Type B pancreatic cell (in vitro differentiated cells): ENCODE results near the gene WDFY2. TPM values are rescaled to one million over a fixed set of nuclear protein-coding genes. Genes with fewer than 3 reads are reported as not detected.

ENCODE experiments used
- DNase-seq: peaks from one replicate; pipeline ENCODE4 v3.0.0; 2021; ENCODE audit warnings: mixed read lengths; ENCODE audit not compliant: unreplicated experiment; ENCODE audit errors: extremely low spot score
- H3K27ac Mint-ChIP-seq: 2 replicates; pipeline ENCODE4 v1.8.0; 2021; ENCODE audit warnings: mild to moderate bottlenecking, mixed read lengths
- H3K27me3 Mint-ChIP-seq: 2 replicates; pipeline ENCODE4 v1.8.0; 2021; ENCODE audit warnings: mixed read lengths
- H3K36me3 Mint-ChIP-seq: 2 replicates; pipeline ENCODE4 v1.8.0; 2021; ENCODE audit warnings: mixed read lengths
- H3K4me1 Mint-ChIP-seq: one replicate; pipeline ENCODE4 v1.8.0; 2021; ENCODE audit warnings: mixed read lengths; ENCODE audit not compliant: unreplicated experiment
- H3K4me3 Mint-ChIP-seq: 2 replicates; pipeline ENCODE4 v1.8.0; 2021; ENCODE audit warnings: mild to moderate bottlenecking, mixed read lengths
- H3K9me3 Mint-ChIP-seq: 2 replicates; pipeline ENCODE4 v1.8.0; 2021; ENCODE audit warnings: mixed read lengths
- CTCF ChIP-seq: fragments of 200-600 bp; sonication (generic); conservative IDR thresholded peaks from 2 replicates; pipeline ENCODE4 v1.5.0; 2021; ENCODE audit warnings: antibody characterized with exemption, mild to moderate bottlenecking
- total RNA-seq: library from RNA; stranded (reverse); gene quantifications from 2 replicates; pipeline ENCODE4 v1.2.1, GENCODE V29; 2021; ENCODE audit warnings: low replicate concordance

Gene WDFY2
- total RNA-seq, 1 donor from 2014 or later, result 20.3 TPM

- no peak for TF ChIP-seq CTCF
- Mint-ChIP-seq H3K9me3 (no peaks in the 10 kb centered on the region), H3K4me1 (no peaks in the 10 kb centered on the region), H3K27ac (no peak overlapping the region), H3K4me3 (no peak overlapping the region), H3K36me3 (peaks cover 23% of the 10 kb centered on the region), H3K27me3 (no peaks in the 10 kb centered on the region)
- DNase-seq, result no peak
Observed at GRCh38 chr13:51723529-51723928, 139.3 kb downstream of the WDFY2 start.

- TF ChIP-seq CTCF, result no peak
- Mint-ChIP-seq H3K9me3 (no peaks in the 10 kb centered on the region), H3K27me3 (no peaks in the 10 kb centered on the region), H3K4me1 (no peaks in the 10 kb centered on the region), H3K27ac (no peak overlapping the region), H3K36me3 (peaks cover 23% of the 10 kb centered on the region), H3K4me3 (no peak overlapping the region)
- DNase-seq, result no peak
Observed at GRCh38 chr13:51724721-51725120, 140.5 kb downstream of the WDFY2 start.

- Mint-ChIP-seq H3K4me1 (no peaks in the 10 kb centered on the region), H3K9me3 (no peaks in the 10 kb centered on the region), H3K27ac (no peak overlapping the region), H3K27me3 (no peaks in the 10 kb centered on the region), H3K4me3 (no peak overlapping the region), H3K36me3 (peaks cover 19% of the 10 kb centered on the region)
- no peak for DNase-seq
- no peak for TF ChIP-seq CTCF
Observed at GRCh38 chr13:51726446-51727193, 142.4 kb downstream of the WDFY2 start.

- no peaks in the 10 kb centered on the region for H3K4me1 Mint-ChIP-seq
- H3K4me3 Mint-ChIP-seq, result no peak overlapping the region
- peaks cover 14% of the 10 kb centered on the region for H3K36me3 Mint-ChIP-seq
- no peaks in the 10 kb centered on the region for H3K9me3 Mint-ChIP-seq
- H3K27me3 Mint-ChIP-seq, result no peaks in the 10 kb centered on the region
- no peak for DNase-seq
- no peak for TF ChIP-seq CTCF
- no peak overlapping the region for H3K27ac Mint-ChIP-seq
Observed at GRCh38 chr13:51727634-51728274, 143.5 kb downstream of the WDFY2 start.

- Mint-ChIP-seq H3K9me3 (no peaks in the 10 kb centered on the region), H3K27me3 (no peaks in the 10 kb centered on the region), H3K4me3 (no peak overlapping the region), H3K36me3 (peaks cover 14% of the 10 kb centered on the region), H3K4me1 (peaks cover 1% of the 10 kb centered on the region), H3K27ac (no peak overlapping the region)
- TF ChIP-seq CTCF, result no peak
- no peak for DNase-seq
Observed at GRCh38 chr13:51728275-51728673, 144.0 kb downstream of the WDFY2 start.
